GM21515 (cell line): Measurements from ENCODE around the gene BAIAP2.

ENCODE experiments used
- ATAC-seq: cut with Tn5 transposase; IDR thresholded peaks from one replicate; pipeline ENCODE4 v1.9.1; 2021; ENCODE audit not compliant: unreplicated experiment

The BAIAP2 gene

GRCh38 chr17:81036197-81036941 lies 1.4 kb downstream of the BAIAP2 start:
- ATAC-seq = no peak

GRCh38 chr17:81037026-81037797 lies 2.3 kb downstream of the BAIAP2 start:
- ATAC-seq = no peak

GRCh38 chr17:81037798-81038733 lies 3.1 kb downstream of the BAIAP2 start:
- ATAC-seq = no peak

GRCh38 chr17:81039096-81039495 lies 4.1 kb downstream of the BAIAP2 start:
- no peak for ATAC-seq

- no peak for ATAC-seq
These were observed 5.2 kb downstream of the BAIAP2 start for GRCh38 chr17:81039854-81040758.

- no peak for ATAC-seq
These were observed 5.9 kb downstream of the BAIAP2 start for GRCh38 chr17:81040791-81041337.

- no peak for ATAC-seq
These were observed 7.7 kb downstream of the BAIAP2 start for GRCh38 chr17:81042606-81043005.

GRCh38 chr17:81043319-81043724 lies 8.4 kb downstream of the BAIAP2 start:
- no peak for ATAC-seq

GRCh38 chr17:81043725-81044427 lies 8.9 kb downstream of the BAIAP2 start:
- ATAC-seq = no peak

- no peak for ATAC-seq
These were observed 9.4 kb downstream of the BAIAP2 start for GRCh38 chr17:81044428-81044763.

GRCh38 chr17:81044764-81045589 lies 10.0 kb downstream of the BAIAP2 start:
- no peak for ATAC-seq

- ATAC-seq = no peak
These were observed 10.7 kb downstream of the BAIAP2 start for GRCh38 chr17:81045590-81046095.

GRCh38 chr17:81046132-81046769 lies 11.3 kb downstream of the BAIAP2 start:
- no peak for ATAC-seq

- no peak for ATAC-seq
These were observed 11.9 kb downstream of the BAIAP2 start for GRCh38 chr17:81046770-81047359.

GRCh38 chr17:81048827-81049371 lies 13.9 kb downstream of the BAIAP2 start:
- ATAC-seq = no peak

GRCh38 chr17:81049372-81049911 lies 14.5 kb downstream of the BAIAP2 start:
- ATAC-seq = no peak

GRCh38 chr17:81049973-81050551 lies 15.1 kb downstream of the BAIAP2 start:
- ATAC-seq = no peak
